ENCODE measurements around the gene FRMD1. TPM values are rescaled to one million over a fixed set of nuclear protein-coding genes. Genes with fewer than 3 reads are reported as not detected.

Gene FRMD1
- not detected for total RNA-seq

GRCh38 chr6:168078943-168079405, at the start of gene FRMD1:
TSS of gene FRMD1 (minus strand) at chr6:168079212. CDS start at chr6:168079094, 118 bp downstream.

Other genes starting within 250 kb of the FRMD1 start
- gene KIF25, start 81.5 kb downstream of the FRMD1 start, total RNA-seq: not detected
- 1.3 TPM for gene DACT2, start 240.6 kb upstream of the FRMD1 start, total RNA-seq

Measured in parietal lobe (tissue), 1 donor.